H1 (cell line): ENCODE measurements around the gene LRWD1. TPM values are rescaled to one million over a fixed set of nuclear protein-coding genes. Genes with fewer than 3 reads are reported as not detected.

ENCODE experiments used
- ASH2L ChIP-seq: fragments of 200-600, 300-600 bp; sonication (generic); IDR thresholded peaks from one replicate; pipeline ENCODE4 v1.7.1; 2017; ENCODE audit warnings: low read length
- EGR1 ChIP-seq: IDR thresholded peaks from 2 replicates; pipeline ENCODE4 v1.6.1; 2011; ENCODE audit warnings: low read depth, low read length, borderline replicate concordance
- MAX ChIP-seq: IDR thresholded peaks from 2 replicates; pipeline ENCODE4 v1.6.1; 2012; ENCODE audit warnings: inconsistent platforms
- SIN3A ChIP-seq, 2 experiments: IDR thresholded peaks in 1 of 2; conservative IDR thresholded peaks in 1 of 2; 2 replicates each; pipeline ENCODE4 v1.6.1; 2011 to 2012; ENCODE audit warnings: low read length in 2 of 2, improper control_type of control experiment in 1 of 2, low read depth in 1 of 2, mild to moderate bottlenecking in 1 of 2
- TAF7 ChIP-seq: optimal IDR thresholded peaks from 2 replicates; pipeline ENCODE3; 2011; ENCODE audit warnings: low read depth, mild to moderate bottlenecking, inconsistent platforms, low read length, moderate library complexity, borderline replicate concordance
- USF2 ChIP-seq: IDR thresholded peaks from 2 replicates; pipeline ENCODE4 v1.6.1; 2011; ENCODE audit warnings: low read length, improper control_type of control experiment
- polyA plus RNA-seq, 7 experiments: library from polyadenylated mRNA; depleted of rRNA in 3 of 7; stranded (reverse) in 5 of 7; unstranded in 2 of 7; fragments of >200 nt in 5 of 7; fragments of 200-250 nt in 2 of 7; gene quantifications; 1 replicate in 5 of 7; 2 replicates in 1 of 7; 4 replicates in 1 of 7; pipeline versions ENCODE4 v1.2.1 to v1.2.3, GENCODE V29; 2011 to 2013; ENCODE audit warnings: missing spikeins in 2 of 7, mixed read lengths in 2 of 7
- total RNA-seq: library from RNA; stranded (reverse); fragmentation: NEBNext Ultra II Directional; extraction: Animal tissue kit (Norgen Biotek cat#: 25700); gene quantifications from 2 replicates; pipeline ENCODE4 v1.2.1, GENCODE V29; 2021

LRWD1 gene
- total and polyA plus RNA-seq, 2 of the 8 experiments (the other 6 are each of a cell fraction or from before 2014, with no cell fraction given) = 23.4 to 26.8 TPM

- TF ChIP-seq TAF7 (no peak), ASH2L (peak; percentile 40), USF2 (peak; percentile 77), MAX (peak; percentile 56; the same call in 1 of the 2 replicates), EGR1 (peak; percentile 78; the same call in 1 of the 2 replicates), SIN3A (conservative IDR thresholded peaks at IDR 0.05 in 1 of 2, IDR thresholded peaks at IDR 0.05 in 1 of 2; ENCODE audit: low read depth in 1 of 2, low read length in 2 of 2) (0 out of 4 replicates have a peak, but pooled peaks have one; percentile 4 to 44)
- TF ChIP-seq, all 59 proteins: peak for 10
Measured at GRCh38 chr7:102433219-102434038, 31.4 kb upstream of the LRWD1 start, which contains the start of gene ORAI2 (continued).
